IMR-90 (cell line): ENCODE data around the gene PRKD3. TPM values are rescaled to one million over a fixed set of nuclear protein-coding genes. Genes with fewer than 3 reads are reported as not detected.

Source experiments
- ATAC-seq: fragments of 200-7000 bp; cut with Tn5 transposase; 2 replicates; pipeline ENCODE4 v1.9.1; 2020; ENCODE audit warnings: low read depth, mild to moderate bottlenecking, moderate library complexity
- BruUV-seq: library from RNA; stranded (reverse); fragments of 400-500 nt; replicated peaks from 2 replicates; lab custom pipeline; 2021; lab: Mats Ljungman, UMichigan
- CTCF ChIA-PET: fragments of 300-600 bp; formaldehyde crosslinking; extraction: SDS; loops from one replicate; lab custom pipeline; 2021; ENCODE audit warnings: antibody characterized with exemption; lab: Yijun Ruan, JAX
- POLR2A ChIA-PET: fragments of 300-600 bp; sonication (Branson Sonifier 250); formaldehyde crosslinking; loops from one replicate; lab custom pipeline; 2022; ENCODE audit warnings: antibody characterized with exemption; ENCODE audit not compliant: unreplicated experiment; lab: Charles Lee
- DNase-seq: peaks from one replicate; pipeline ENCODE4 v3.0.0; 2013
- H2AFZ ChIP-seq: replicated peaks from 2 replicates; pipeline ENCODE3; 2013; ENCODE audit warnings: low read length, mild to moderate bottlenecking; ENCODE audit not compliant: poor library complexity
- H2AK5ac ChIP-seq: 2 replicates; pipeline ENCODE4 v1.6.1; 2013; ENCODE audit warnings: low read depth, low read length, inconsistent platforms
- H2AK9ac ChIP-seq: replicated peaks from 2 replicates; pipeline ENCODE3; 2013; ENCODE audit warnings: mild to moderate bottlenecking, low read depth, low read length, moderate library complexity; ENCODE audit not compliant: poor library complexity
- H2BK120ac ChIP-seq: 2 replicates; pipeline ENCODE4 v1.6.1; 2013; ENCODE audit warnings: low read depth, low read length, inconsistent platforms
- H2BK15ac ChIP-seq: 3 replicates; pipeline ENCODE4 v1.6.1; 2013; ENCODE audit warnings: low read depth, low read length, inconsistent platforms
- H2BK20ac ChIP-seq: 2 replicates; pipeline ENCODE4 v1.6.1; 2013; ENCODE audit warnings: low read depth, mild to moderate bottlenecking, inconsistent platforms, low read length, moderate library complexity
- H2BK5ac ChIP-seq: 2 replicates; pipeline ENCODE4 v1.6.1; 2013; ENCODE audit warnings: mild to moderate bottlenecking, low read depth, low read length, inconsistent platforms; ENCODE audit not compliant: poor library complexity, severe bottlenecking
- H3K14ac ChIP-seq: replicated peaks from 2 replicates; pipeline ENCODE4 v1.6.1; 2013; ENCODE audit warnings: low read depth, low read length, inconsistent platforms
- H3K18ac ChIP-seq: 2 replicates; pipeline ENCODE4 v1.6.1; 2013; ENCODE audit warnings: low read depth, low read length, control low read depth
- H3K23ac ChIP-seq: 2 replicates; pipeline ENCODE4 v1.6.1; 2013; ENCODE audit warnings: low read depth, low read length, inconsistent platforms
- H3K27ac ChIP-seq: 2 replicates; pipeline ENCODE4 v1.5.1; 2013; ENCODE audit warnings: mild to moderate bottlenecking, control low read depth, low read length; ENCODE audit not compliant: insufficient read depth
- H3K27me3 ChIP-seq: 2 replicates; pipeline ENCODE4 v1.6.1; 2013; ENCODE audit warnings: low read length; ENCODE audit not compliant: control insufficient read depth, insufficient read depth
- H3K36me3 ChIP-seq: 2 replicates; pipeline ENCODE4 v1.6.1; 2013; ENCODE audit warnings: low read length, mixed read lengths; ENCODE audit not compliant: control insufficient read depth, insufficient read depth
- H3K4ac ChIP-seq: 2 replicates; pipeline ENCODE4 v1.6.1; 2013; ENCODE audit warnings: low read depth, low read length, inconsistent platforms
- H3K4me1 ChIP-seq: 2 replicates; pipeline ENCODE4 v1.6.1; 2013; ENCODE audit warnings: low read length, mixed read lengths; ENCODE audit not compliant: control insufficient read depth, insufficient read depth
- H3K4me2 ChIP-seq: 2 replicates; pipeline ENCODE4 v1.6.1; 2013; ENCODE audit warnings: low read depth, mild to moderate bottlenecking, control low read depth, low read length, moderate library complexity
- H3K4me3 ChIP-seq: 2 replicates; pipeline ENCODE4 v1.5.1; 2013; ENCODE audit warnings: low read depth, mild to moderate bottlenecking, control low read depth, low read length, moderate library complexity; ENCODE audit not compliant: insufficient read depth
- H3K56ac ChIP-seq: 2 replicates; pipeline ENCODE4 v1.6.1; 2013; ENCODE audit warnings: low read length, inconsistent platforms; ENCODE audit not compliant: insufficient read depth; ENCODE audit errors: extremely low read depth
- H3K79me1 ChIP-seq, 2 experiments: 2 replicates each; pipeline ENCODE4 v1.6.1; 2013; ENCODE audit warnings: low read length in 2 of 2, inconsistent platforms in 1 of 2, low read depth in 1 of 2
- H3K9ac ChIP-seq: 2 replicates; pipeline ENCODE4 v1.6.1; 2013; ENCODE audit warnings: low read depth, low read length, control low read depth
- H3K9me1 ChIP-seq: 2 replicates; pipeline ENCODE4 v1.6.1; 2013; ENCODE audit warnings: low read length, inconsistent platforms; ENCODE audit not compliant: insufficient read depth
- H3K9me3 ChIP-seq: 2 replicates; pipeline ENCODE4 v1.6.1; 2013; ENCODE audit warnings: low read length; ENCODE audit not compliant: control insufficient read depth, insufficient read depth
- H4K20me1 ChIP-seq: 2 replicates; pipeline ENCODE4 v1.6.1; 2013; ENCODE audit warnings: low read length, inconsistent platforms; ENCODE audit not compliant: insufficient read depth
- H4K5ac ChIP-seq: 2 replicates; pipeline ENCODE4 v1.6.1; 2013; ENCODE audit warnings: mild to moderate bottlenecking, low read depth, low read length, control low read depth
- H4K8ac ChIP-seq, 2 experiments: 2 replicates each; pipeline ENCODE4 v1.6.1; 2013; ENCODE audit warnings: low read depth in 2 of 2, low read length in 2 of 2, control low read depth in 1 of 2, inconsistent platforms in 1 of 2
- H4K91ac ChIP-seq: 2 replicates; pipeline ENCODE4 v1.6.1; 2013; ENCODE audit warnings: low read depth, low read length, inconsistent platforms; ENCODE audit not compliant: insufficient read depth
- BHLHE40 ChIP-seq: fragments of 150-350 bp; IDR thresholded peaks from 2 replicates; pipeline ENCODE4 v1.6.1; 2016; ENCODE audit warnings: mild to moderate bottlenecking, low read depth, low read length
- CEBPB ChIP-seq: IDR thresholded peaks from 2 replicates; pipeline ENCODE4 v1.6.1; 2012; ENCODE audit warnings: low read depth, low read length, improper control_type of control experiment
- CHD1 ChIP-seq: IDR thresholded peaks from 2 replicates; pipeline ENCODE4 v1.6.1; 2012; ENCODE audit warnings: low read depth, low read length, improper control_type of control experiment
- CTCF ChIP-seq: conservative IDR thresholded peaks from 2 replicates; pipeline ENCODE4 v1.5.1; 2012; ENCODE audit warnings: mild to moderate bottlenecking, low read depth, low read length, improper control_type of control experiment
- ELK1 ChIP-seq: fragments of 150-350 bp; IDR thresholded peaks from 2 replicates; pipeline ENCODE4 v1.6.1; 2016; ENCODE audit warnings: low read depth, mild to moderate bottlenecking, low read length, moderate library complexity, borderline replicate concordance
- FOS ChIP-seq: fragments of 150-350 bp; IDR thresholded peaks from 2 replicates; pipeline ENCODE4 v1.6.1; 2016; ENCODE audit warnings: low read depth, low read length
- MAFK ChIP-seq: IDR thresholded peaks from 2 replicates; pipeline ENCODE4 v1.6.1; 2012; ENCODE audit warnings: low read depth, low read length, improper control_type of control experiment
- MXI1 ChIP-seq: IDR thresholded peaks from 2 replicates; pipeline ENCODE4 v1.6.1; 2012; ENCODE audit warnings: low read depth, mild to moderate bottlenecking, low read length, moderate library complexity, borderline replicate concordance
- NFE2L2 ChIP-seq: fragments of 150-350 bp; IDR thresholded peaks from 2 replicates; pipeline ENCODE4 v1.6.1; 2016; ENCODE audit warnings: low read depth, mild to moderate bottlenecking, low read length
- POLR2A ChIP-seq: IDR thresholded peaks from 2 replicates; pipeline ENCODE4 v1.6.1; 2012; ENCODE audit warnings: mild to moderate bottlenecking, low read depth, low read length
- RAD21 ChIP-seq: IDR thresholded peaks from 2 replicates; pipeline ENCODE4 v1.6.1; 2012; ENCODE audit warnings: low read length, improper control_type of control experiment
- RCOR1 ChIP-seq: IDR thresholded peaks from 2 replicates; pipeline ENCODE4 v1.6.1; 2012; ENCODE audit warnings: mild to moderate bottlenecking, low read length, improper control_type of control experiment; ENCODE audit not compliant: insufficient replicate concordance
- SMC3 ChIP-seq: fragments of 150-350 bp; IDR thresholded peaks from 2 replicates; pipeline ENCODE4 v1.6.1; 2016; ENCODE audit warnings: low read depth, mild to moderate bottlenecking, antibody characterized with exemption, low read length, moderate library complexity
- USF2 ChIP-seq: fragments of 150-350 bp; IDR thresholded peaks from 2 replicates; pipeline ENCODE4 v1.6.1; 2017; ENCODE audit warnings: mild to moderate bottlenecking, antibody characterized with exemption, low read length, low read depth
- WGBS, 2 experiments: methylation state at CpG; one replicate each; pipeline versions ENCODE4 v1.1.5 to v1.1.7; 2013; ENCODE audit warnings: missing lambda C conversion rate in 2 of 2; ENCODE audit not compliant: insufficient read length in 1 of 2; ENCODE audit errors: extremely low coverage in 2 of 2; 5-methylcytosine and 5-hydroxymethylcytosine counted together
- dilution Hi-C: fragments of 300-500 bp; cut with HindIII; formaldehyde crosslinking; loops from one replicate; pipeline ENCODE4 v1.14.3; 2018; ENCODE audit warnings: low sequenced_read_pairs; ENCODE audit not compliant: unreplicated experiment
- in situ Hi-C: fragments of 300-500 bp; cut with MboI; formaldehyde crosslinking; loops from 3 replicates; pipeline ENCODE4 v1.14.3; 2019; ENCODE audit warnings: low sequenced_read_pairs, inconsistent platforms, mixed read lengths
- intact Hi-C: fragments of 100-400 bp; cut with micrococcal nuclease; formaldehyde crosslinking; loops from 2 replicates; pipeline ENCODE4 v1.10.0; 2022
- polyA plus RNA-seq, 3 experiments: library from polyadenylated mRNA; depleted of rRNA; stranded (reverse); fragments of >200 nt; gene quantifications; 2 replicates each; pipeline ENCODE4 v1.2.3, GENCODE V29; 2012; ENCODE audit warnings: low replicate concordance in 1 of 3
- total RNA-seq: library from RNA; depleted of rRNA; stranded (reverse); fragments of >200 nt; gene quantifications from 2 replicates; pipeline ENCODE4 v1.2.3, GENCODE V29; 2012

The PRKD3 gene
- total and polyA plus RNA-seq, 2 of the 4 experiments (the other 2 are of a cell fraction), result 15.8 to 46.4 TPM

- no CpG with 5 or more reads among the region's 4 CpGs for WGBS, 2 experiments
- ATAC-seq, result no peak
Measured at GRCh38 chr2:37300578-37300977, 24.1 kb downstream of the PRKD3 start.

More at GRCh38 chr2:37300578-37300977, 24.1 kb downstream of the PRKD3 start:
- Histone ChIP-seq H2BK15ac (no peak overlapping the region), H3K36me3 (0 out of 2 replicates have a peak, but pooled peaks cover 3% of the 10 kb centered on the region), H4K8ac (no peak overlapping the region), H3K4me3 (no peak overlapping the region), H3K14ac (no peak overlapping the region), H3K4me1 (0 out of 2 replicates have a peak, but pooled peaks cover 3% of the 10 kb centered on the region), H2BK5ac (no peak overlapping the region), H3K9me1 (no peaks in the 10 kb centered on the region), H3K23ac (no peak overlapping the region), H3K4me2 (no peak overlapping the region), H2AK9ac (no peak overlapping the region), H3K79me1 (peaks cover 41 to 51% of the 10 kb centered on the region in 2 experiments), H2BK20ac (no peak overlapping the region), H3K9ac (no peak overlapping the region), H3K27ac (no peak overlapping the region), H4K91ac (no peak overlapping the region), H4K5ac (no peak overlapping the region), H2AK5ac (no peak overlapping the region), H3K9me3 (no peaks in the 10 kb centered on the region), H2AFZ (no peak overlapping the region), H3K56ac (no peak overlapping the region), H3K27me3 (no peaks in the 10 kb centered on the region), H3K4ac (no peak overlapping the region), H4K20me1 (peaks cover 19% of the 10 kb centered on the region), H3K18ac (no peak overlapping the region), H2BK120ac (no peak overlapping the region)
- no TSS peak for BruUV-seq
- in situ Hi-C loops, result no loop called here
- DNase-seq, result peak; percentile 42
- ChIA-PET CTCF (interaction anchor here (0.7 kb wide), 1 partner anchor 35 kb away, joined by 3 read pairs; no protein-coding TSS in a partner anchor), POLR2A (no interaction called here)
- no peak for TF ChIP-seq RAD21
- TF ChIP-seq CTCF, result no peak
- no peak for TF ChIP-seq BHLHE40
- no peak for TF ChIP-seq SMC3
- no peak for TF ChIP-seq USF2
- no peak for TF ChIP-seq ELK1
- no peak for TF ChIP-seq POLR2A
- TF ChIP-seq NFE2L2, result no peak
- TF ChIP-seq MAFK, result no peak
- TF ChIP-seq CHD1, result no peak
- TF ChIP-seq CEBPB, result no peak
- no peak for TF ChIP-seq MXI1
- TF ChIP-seq FOS, result no peak
- TF ChIP-seq RCOR1, result no peak
- intact Hi-C loops, result no loop called here
- dilution Hi-C loops, result no loop called here
